ENCODE measurements around the gene ICA1L.
"Not testable (repeated sequence)": the region's sequence is repeated elsewhere in the genome, so short reads cannot be mapped to it uniquely, and the experiment has no call there.

Gene ICA1L

DNA sequence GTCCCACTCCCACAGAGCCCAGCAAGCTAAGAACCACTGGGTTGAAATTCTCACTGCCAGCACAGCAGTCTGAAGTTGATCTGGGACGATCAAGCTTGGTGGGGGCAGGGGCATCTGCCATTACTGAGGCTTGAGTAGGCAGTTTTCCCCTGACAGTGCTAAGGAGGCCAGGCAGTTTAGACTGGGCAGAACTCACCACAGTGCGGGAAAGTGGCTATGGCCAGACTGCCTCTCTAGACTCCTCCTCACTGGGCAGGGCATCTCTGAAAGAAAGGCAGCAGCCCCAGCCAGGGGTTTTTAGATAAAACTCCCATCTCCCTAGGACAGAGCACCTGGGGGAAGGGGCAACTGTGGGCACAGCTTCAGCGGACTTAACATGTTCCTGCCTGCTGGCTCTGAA, 22.2 kb downstream of the ICA1L start:
- H3K4me1 ChIP-seq (ENCODE audit: control insufficient read depth, insufficient read depth, low read length); H3K36me3 ChIP-seq (ENCODE audit: control insufficient read depth in 2 of 2, insufficient read depth in 1 of 2, low read length in 2 of 2); POLR2A ChIA-PET; H3K4me3 ChIP-seq (ENCODE audit: low read depth, low read length); CTCF ChIA-PET; H3K27ac ChIP-seq (ENCODE audit: extremely low read depth, low read depth, low read length); H3K9me3 ChIP-seq (ENCODE audit: control insufficient read depth, insufficient read depth, low read depth, low read length): not testable (repeated sequence)

DNA sequence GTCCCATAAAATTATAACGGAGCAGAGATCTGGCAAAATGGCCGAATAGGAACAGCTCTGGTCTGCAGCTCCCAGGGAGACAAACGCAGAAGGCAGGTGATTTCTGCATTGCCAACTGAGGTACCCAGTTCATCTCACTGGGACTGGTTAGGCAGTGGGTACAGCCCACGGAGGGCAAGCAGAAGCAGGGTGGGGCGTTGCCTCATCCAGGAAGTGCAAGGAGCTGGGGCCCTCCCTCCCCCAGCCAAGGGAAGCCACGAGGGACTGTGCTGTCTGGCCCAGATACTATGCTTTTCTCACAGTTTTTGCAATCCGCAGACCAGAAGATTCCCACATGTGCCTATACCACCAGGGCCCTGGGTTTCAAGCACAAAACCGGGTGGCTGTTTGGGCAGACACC, 22.8 kb downstream of the ICA1L start:
- Histone ChIP-seq H3K4me1 (ENCODE audit: control insufficient read depth, insufficient read depth, low read length) (no peaks in the 10 kb centered on the region), H3K36me3 (ENCODE audit: control insufficient read depth in 2 of 2, insufficient read depth in 1 of 2, low read length in 2 of 2) (no peaks in the 10 kb centered on the region), H3K9me3 (ENCODE audit: control insufficient read depth, insufficient read depth, low read depth, low read length) (no peaks in the 10 kb centered on the region), H3K4me3 (ENCODE audit: low read depth, low read length) (no peak overlapping the region), H3K27ac (ENCODE audit: extremely low read depth, low read depth, low read length) (no peak overlapping the region)
- ChIA-PET POLR2A (no interaction called here), CTCF (no interaction called here)
- TF ChIP-seq, protein P1, sequence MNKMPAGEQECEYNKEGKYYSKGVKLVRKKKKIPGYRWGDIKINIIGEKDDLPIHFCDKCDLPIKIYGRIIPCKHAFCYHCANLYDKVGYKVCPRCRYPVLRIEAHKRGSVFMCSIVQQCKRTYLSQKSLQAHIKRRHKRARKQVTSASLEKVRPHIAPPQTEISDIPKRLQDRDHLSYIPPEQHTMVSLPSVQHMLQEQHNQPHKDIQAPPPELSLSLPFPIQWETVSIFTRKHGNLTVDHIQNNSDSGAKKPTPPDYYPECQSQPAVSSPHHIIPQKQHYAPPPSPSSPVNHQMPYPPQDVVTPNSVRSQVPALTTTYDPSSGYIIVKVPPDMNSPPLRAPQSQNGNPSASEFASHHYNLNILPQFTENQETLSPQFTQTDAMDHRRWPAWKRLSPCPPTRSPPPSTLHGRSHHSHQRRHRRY (tag by site-specific recombination; IDR thresholded peaks at IDR 0.05), result no peak
- TF ChIP-seq, protein P2, sequence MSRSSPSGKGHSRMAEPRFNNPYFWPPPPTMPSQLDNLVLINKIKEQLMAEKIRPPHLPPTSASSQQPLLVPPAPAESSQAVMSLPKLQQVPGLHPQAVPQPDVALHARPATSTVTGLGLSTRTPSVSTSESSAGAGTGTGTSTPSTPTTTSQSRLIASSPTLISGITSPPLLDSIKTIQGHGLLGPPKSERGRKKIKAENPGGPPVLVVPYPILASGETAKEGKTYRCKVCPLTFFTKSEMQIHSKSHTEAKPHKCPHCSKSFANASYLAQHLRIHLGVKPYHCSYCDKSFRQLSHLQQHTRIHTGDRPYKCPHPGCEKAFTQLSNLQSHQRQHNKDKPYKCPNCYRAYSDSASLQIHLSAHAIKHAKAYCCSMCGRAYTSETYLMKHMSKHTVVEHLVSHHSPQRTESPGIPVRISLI (tag by site-specific recombination; IDR thresholded peaks at IDR 0.05), result no peak
- TF ChIP-seq, protein P3, sequence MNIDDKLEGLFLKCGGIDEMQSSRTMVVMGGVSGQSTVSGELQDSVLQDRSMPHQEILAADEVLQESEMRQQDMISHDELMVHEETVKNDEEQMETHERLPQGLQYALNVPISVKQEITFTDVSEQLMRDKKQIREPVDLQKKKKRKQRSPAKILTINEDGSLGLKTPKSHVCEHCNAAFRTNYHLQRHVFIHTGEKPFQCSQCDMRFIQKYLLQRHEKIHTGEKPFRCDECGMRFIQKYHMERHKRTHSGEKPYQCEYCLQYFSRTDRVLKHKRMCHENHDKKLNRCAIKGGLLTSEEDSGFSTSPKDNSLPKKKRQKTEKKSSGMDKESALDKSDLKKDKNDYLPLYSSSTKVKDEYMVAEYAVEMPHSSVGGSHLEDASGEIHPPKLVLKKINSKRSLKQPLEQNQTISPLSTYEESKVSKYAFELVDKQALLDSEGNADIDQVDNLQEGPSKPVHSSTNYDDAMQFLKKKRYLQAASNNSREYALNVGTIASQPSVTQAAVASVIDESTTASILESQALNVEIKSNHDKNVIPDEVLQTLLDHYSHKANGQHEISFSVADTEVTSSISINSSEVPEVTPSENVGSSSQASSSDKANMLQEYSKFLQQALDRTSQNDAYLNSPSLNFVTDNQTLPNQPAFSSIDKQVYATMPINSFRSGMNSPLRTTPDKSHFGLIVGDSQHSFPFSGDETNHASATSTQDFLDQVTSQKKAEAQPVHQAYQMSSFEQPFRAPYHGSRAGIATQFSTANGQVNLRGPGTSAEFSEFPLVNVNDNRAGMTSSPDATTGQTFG (tag by site-specific recombination; IDR thresholded peaks at IDR 0.05; ENCODE audit: borderline replicate concordance), result no peak
- TF ChIP-seq, protein P4, sequence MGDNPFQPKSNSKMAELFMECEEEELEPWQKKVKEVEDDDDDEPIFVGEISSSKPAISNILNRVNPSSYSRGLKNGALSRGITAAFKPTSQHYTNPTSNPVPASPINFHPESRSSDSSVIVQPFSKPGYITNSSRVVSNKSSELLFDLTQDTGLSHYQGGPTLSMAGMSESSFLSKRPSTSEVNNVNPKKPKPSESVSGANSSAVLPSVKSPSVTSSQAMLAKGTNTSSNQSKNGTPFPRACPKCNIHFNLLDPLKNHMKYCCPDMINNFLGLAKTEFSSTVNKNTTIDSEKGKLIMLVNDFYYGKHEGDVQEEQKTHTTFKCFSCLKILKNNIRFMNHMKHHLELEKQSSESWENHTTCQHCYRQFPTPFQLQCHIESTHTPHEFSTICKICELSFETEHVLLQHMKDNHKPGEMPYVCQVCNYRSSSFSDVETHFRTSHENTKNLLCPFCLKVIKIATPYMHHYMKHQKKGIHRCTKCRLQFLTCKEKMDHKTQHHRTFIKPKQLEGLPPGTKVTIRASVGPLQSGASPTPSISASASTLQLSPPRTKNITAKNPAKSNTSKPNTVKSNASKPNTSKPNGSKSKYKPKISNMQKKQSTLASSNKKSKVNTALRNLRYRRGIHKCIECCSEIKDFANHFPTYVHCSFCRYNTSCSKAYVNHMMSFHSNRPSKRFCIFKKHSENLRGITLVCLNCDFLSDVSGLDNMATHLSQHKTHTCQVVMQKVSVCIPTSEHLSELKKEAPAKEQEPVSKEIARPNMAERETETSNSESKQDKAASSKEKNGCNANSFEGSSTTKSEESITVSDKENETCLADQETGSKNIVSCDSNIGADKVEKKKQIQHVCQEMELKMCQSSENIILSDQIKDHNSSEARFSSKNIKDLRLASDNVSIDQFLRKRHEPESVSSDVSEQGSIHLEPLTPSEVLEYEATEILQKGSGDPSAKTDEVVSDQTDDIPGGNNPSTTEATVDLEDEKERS (tag by site-specific recombination; IDR thresholded peaks at IDR 0.05), result no peak
- TF ChIP-seq ZNF10 (tag by site-specific recombination; IDR thresholded peaks at IDR 0.05) (no peak), BCL11B (tag by site-specific recombination; IDR thresholded peaks at IDR 0.05; ENCODE audit: low read depth) (no peak), GFI1B (tag by site-specific recombination; IDR thresholded peaks at IDR 0.05) (no peak), ZNF354C (tag by site-specific recombination; IDR thresholded peaks at IDR 0.05; ENCODE audit: borderline replicate concordance, low read depth) (no peak), ZNF560 (tag by site-specific recombination; IDR thresholded peaks at IDR 0.05; ENCODE audit: borderline replicate concordance) (no peak), ZNF416 (tag by site-specific recombination; IDR thresholded peaks at IDR 0.05) (no peak), KLF10 (tag by site-specific recombination; IDR thresholded peaks at IDR 0.05) (no peak), OSR2 (tag by site-specific recombination; IDR thresholded peaks at IDR 0.05) (no peak), GLIS1 (tag by site-specific recombination; IDR thresholded peaks at IDR 0.05) (no peak)
- TF ChIP-seq, protein P5, sequence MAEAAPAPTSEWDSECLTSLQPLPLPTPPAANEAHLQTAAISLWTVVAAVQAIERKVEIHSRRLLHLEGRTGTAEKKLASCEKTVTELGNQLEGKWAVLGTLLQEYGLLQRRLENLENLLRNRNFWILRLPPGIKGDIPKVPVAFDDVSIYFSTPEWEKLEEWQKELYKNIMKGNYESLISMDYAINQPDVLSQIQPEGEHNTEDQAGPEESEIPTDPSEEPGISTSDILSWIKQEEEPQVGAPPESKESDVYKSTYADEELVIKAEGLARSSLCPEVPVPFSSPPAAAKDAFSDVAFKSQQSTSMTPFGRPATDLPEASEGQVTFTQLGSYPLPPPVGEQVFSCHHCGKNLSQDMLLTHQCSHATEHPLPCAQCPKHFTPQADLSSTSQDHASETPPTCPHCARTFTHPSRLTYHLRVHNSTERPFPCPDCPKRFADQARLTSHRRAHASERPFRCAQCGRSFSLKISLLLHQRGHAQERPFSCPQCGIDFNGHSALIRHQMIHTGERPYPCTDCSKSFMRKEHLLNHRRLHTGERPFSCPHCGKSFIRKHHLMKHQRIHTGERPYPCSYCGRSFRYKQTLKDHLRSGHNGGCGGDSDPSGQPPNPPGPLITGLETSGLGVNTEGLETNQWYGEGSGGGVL (tag by site-specific recombination; IDR thresholded peaks at IDR 0.05), result no peak
- TF ChIP-seq, protein P6, sequence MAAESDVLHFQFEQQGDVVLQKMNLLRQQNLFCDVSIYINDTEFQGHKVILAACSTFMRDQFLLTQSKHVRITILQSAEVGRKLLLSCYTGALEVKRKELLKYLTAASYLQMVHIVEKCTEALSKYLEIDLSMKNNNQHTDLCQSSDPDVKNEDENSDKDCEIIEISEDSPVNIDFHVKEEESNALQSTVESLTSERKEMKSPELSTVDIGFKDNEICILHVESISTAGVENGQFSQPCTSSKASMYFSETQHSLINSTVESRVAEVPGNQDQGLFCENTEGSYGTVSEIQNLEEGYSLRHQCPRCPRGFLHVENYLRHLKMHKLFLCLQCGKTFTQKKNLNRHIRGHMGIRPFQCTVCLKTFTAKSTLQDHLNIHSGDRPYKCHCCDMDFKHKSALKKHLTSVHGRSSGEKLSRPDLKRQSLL (tag by site-specific recombination; IDR thresholded peaks at IDR 0.05), result no peak

All from HEK293 (cell line).